ENCODE measurements around the gene DRD4.

The DRD4 gene

DNA sequence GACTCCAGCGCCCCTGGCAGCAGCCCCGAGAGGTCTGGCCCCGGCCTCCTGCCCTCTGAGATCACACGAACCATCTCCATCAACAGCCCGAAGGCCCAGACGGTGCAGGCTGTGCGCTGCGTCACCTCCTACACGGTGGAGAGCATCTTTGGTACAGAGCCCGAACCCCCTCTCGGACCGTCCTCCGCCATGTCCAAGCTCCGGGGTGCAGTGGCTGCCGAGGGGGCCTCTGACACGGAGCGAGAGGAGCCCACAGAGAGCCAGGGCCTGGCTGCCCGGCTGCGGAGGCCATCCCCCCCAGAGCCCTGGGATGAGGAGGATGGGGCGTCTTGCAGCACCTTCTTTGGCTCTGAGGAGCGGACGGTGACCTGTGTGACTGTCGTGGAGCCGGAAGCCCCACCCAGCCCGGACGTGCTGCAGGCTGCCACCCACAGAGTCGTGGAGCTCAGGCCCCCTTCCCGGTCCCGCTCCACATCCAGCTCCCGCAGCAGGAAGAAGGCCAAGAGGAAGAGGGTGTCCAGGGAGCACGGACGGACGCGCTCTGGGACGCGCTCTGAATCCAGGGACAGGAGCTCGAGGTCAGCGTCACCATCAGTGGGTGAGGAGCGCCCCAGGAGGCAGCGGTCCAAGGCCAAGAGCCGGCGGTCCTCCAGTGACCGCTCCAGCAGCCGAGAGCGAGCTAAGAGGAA, 29.0 kb upstream of the DRD4 start:
- CTCF ChIA-PET = no interaction called here
- DNase-seq (ENCODE audit: low spot score) = no peak
- POLR2A ChIA-PET (ENCODE audit: low non-redundant PET) = interaction anchor here (1.1 kb wide), 1 partner anchor 7 kb away, joined by 3 read pairs; the partner anchor contains the start of gene IRF7
- no peak for TF ChIP-seq CTCF (conservative IDR thresholded peaks at IDR 0.05; ENCODE audit: low read depth)
- H3K27ac ChIP-seq = peak overlapping the region; percentile 79

DNA sequence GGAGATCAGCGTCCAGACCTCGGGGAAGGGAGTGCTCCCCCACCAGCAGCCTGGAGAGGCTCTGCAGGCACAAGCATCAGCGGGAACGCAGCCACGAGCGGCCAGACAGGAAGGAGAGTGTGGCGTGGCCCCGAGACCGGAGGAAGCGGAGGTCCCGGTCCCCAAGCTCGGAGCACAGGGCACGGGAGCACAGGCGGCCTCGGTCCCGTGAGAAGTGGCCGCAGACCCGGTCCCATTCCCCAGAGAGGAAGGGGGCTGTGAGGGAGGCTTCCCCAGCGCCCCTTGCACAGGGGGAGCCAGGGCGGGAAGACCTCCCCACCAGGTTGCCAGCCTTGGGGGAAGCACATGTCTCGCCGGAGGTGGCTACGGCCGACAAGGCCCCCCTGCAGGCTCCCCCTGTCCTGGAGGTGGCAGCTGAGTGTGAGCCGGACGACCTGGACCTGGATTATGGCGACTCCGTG, 28.2 kb upstream of the DRD4 start:
- ChIA-PET POLR2A (ENCODE audit: low non-redundant PET) (no interaction called here), CTCF (no interaction called here)
- H3K27ac ChIP-seq = no peak overlapping the region
- no peak for TF ChIP-seq CTCF (conservative IDR thresholded peaks at IDR 0.05; ENCODE audit: low read depth)
- DNase-seq (ENCODE audit: low spot score) = no peak

- TF ChIP-seq CTCF (conservative IDR thresholded peaks at IDR 0.05; ENCODE audit: low read depth) = no peak
- peak overlapping the region; percentile 88 for H3K27ac ChIP-seq
- ChIA-PET POLR2A (ENCODE audit: low non-redundant PET) (no interaction called here), CTCF (no interaction called here)
- no peak for DNase-seq (ENCODE audit: low spot score)
These were observed 27.7 kb upstream of the DRD4 start for GRCh38 chr11:609341-609811.

DNA sequence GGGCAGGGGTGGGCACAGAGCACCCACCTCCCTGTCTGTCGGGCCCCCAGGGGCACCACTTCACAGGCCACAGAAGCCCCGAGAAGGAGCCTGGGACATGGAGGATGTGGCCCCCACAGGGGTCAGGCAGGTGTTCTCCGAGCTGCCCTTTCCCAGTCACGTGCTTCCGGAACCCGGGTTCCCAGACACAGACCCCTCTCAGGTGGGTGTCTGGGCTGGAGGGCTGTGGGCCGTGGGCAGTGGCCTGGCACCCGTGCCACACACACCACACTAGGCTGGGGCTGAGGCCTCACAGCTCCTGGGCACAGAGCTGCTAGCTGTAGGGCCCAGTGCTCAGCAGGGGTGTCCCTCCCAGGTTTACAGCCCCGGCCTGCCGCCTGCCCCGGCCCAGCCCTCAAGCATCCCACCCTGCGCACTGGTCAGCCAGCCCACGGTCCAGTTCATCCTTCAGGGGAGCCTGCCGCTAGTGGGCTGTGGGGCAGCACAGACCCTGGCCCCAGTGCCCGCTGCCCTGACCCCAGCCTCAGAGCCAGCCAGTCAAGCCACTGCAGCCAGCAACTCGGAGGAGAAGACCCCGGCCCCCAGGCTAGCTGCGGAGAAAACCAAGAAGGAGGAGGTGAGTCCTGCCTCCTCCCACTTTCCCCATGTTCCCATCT, 26.8 kb upstream of the DRD4 start:
- no peak for DNase-seq (ENCODE audit: low spot score)
- CTCF ChIA-PET = no interaction called here
- peak overlapping the region; percentile 88 for H3K27ac ChIP-seq
- no peak for TF ChIP-seq CTCF (conservative IDR thresholded peaks at IDR 0.05; ENCODE audit: low read depth)
- POLR2A ChIA-PET (ENCODE audit: low non-redundant PET) = no interaction called here

- no peak for DNase-seq (ENCODE audit: low spot score)
- POLR2A ChIA-PET (ENCODE audit: low non-redundant PET) = no interaction called here
- CTCF ChIA-PET = interaction anchor here (0.7 kb wide), 1 partner anchor 507 kb away, joined by 3 read pairs; no protein-coding TSS in a partner anchor
- H3K27ac ChIP-seq = peak overlapping the region; percentile 88
- no peak for TF ChIP-seq CTCF (conservative IDR thresholded peaks at IDR 0.05; ENCODE audit: low read depth)
These were observed 25.8 kb upstream of the DRD4 start for GRCh38 chr11:611001-611996.
